SU-DHL-6 (cell line): ENCODE measurements around the gene CDH23.

Experiments
- H2AFZ ChIP-seq: fragments of 200-600 bp; sonication (generic); 2 replicates; pipeline ENCODE4 v1.6.1; 2014; ENCODE audit warnings: low read depth, mild to moderate bottlenecking, moderate library complexity, mixed read lengths, antibody characterized with exemption, low read length; ENCODE audit not compliant: severe bottlenecking
- H3F3A ChIP-seq: fragments of 200-600 bp; shearing (Covaris generic); 2 replicates; pipeline ENCODE4 v1.6.0; 2016; ENCODE audit warnings: antibody characterized with exemption, mild to moderate bottlenecking; ENCODE audit not compliant: insufficient read depth
- H3K27ac ChIP-seq: fragments of 200-600 bp; sonication (generic); 2 replicates; pipeline ENCODE4 v1.5.1; 2016; ENCODE audit warnings: low read depth, mild to moderate bottlenecking, low read length, moderate library complexity, mixed read lengths
- H3K27me3 ChIP-seq: fragments of 200-600 bp; sonication (generic), shearing (Covaris generic); 2 replicates; pipeline ENCODE4 v1.6.0; 2014; ENCODE audit warnings: mild to moderate bottlenecking, low read length
- H3K36me3 ChIP-seq: fragments of 200-600 bp; sonication (generic); 2 replicates; pipeline ENCODE4 v1.6.1; 2014; ENCODE audit warnings: mild to moderate bottlenecking, low read length, mixed read lengths
- H3K4me2 ChIP-seq: fragments of 300-600, 200-600 bp; shearing (Covaris generic), sonication (generic); 2 replicates; pipeline ENCODE4 v1.6.0; 2014; ENCODE audit warnings: low read length, low read depth, mild to moderate bottlenecking; ENCODE audit not compliant: poor library complexity, severe bottlenecking
- H3K4me3 ChIP-seq: fragments of 200-600 bp; sonication (generic); 2 replicates; pipeline ENCODE4 v1.5.1; 2014; ENCODE audit warnings: antibody characterized with exemption, low read length, mild to moderate bottlenecking, mixed read lengths; ENCODE audit not compliant: insufficient read depth, poor library complexity, severe bottlenecking
- H3K79me2 ChIP-seq: fragments of 200-600 bp; sonication (generic); 2 replicates; pipeline ENCODE4 v1.6.1; 2014; ENCODE audit warnings: mild to moderate bottlenecking, low read length, moderate library complexity; ENCODE audit not compliant: insufficient read depth
- H3K9ac ChIP-seq: fragments of 200-600 bp; sonication (generic); 2 replicates; pipeline ENCODE4 v1.7.0; 2014; ENCODE audit warnings: mild to moderate bottlenecking, low read length
- H3K9me2 ChIP-seq: fragments of 200-600 bp; sonication (generic); replicated peaks from 2 replicates; pipeline ENCODE4 v1.6.1; 2014; ENCODE audit warnings: low read length; ENCODE audit not compliant: insufficient read depth
- H3K9me3 ChIP-seq: fragments of 200-600 bp; sonication (generic); 2 replicates; pipeline ENCODE4 v1.6.1; 2014; ENCODE audit warnings: low read length, mixed read lengths; ENCODE audit not compliant: insufficient read depth
- H4K20me1 ChIP-seq: fragments of 200-600 bp; sonication (generic); 2 replicates; pipeline ENCODE4 v1.6.1; 2014; ENCODE audit warnings: low read depth, mild to moderate bottlenecking, antibody characterized with exemption, low read length, moderate library complexity, mixed read lengths
- CTCF ChIP-seq: fragments of 200-600 bp; sonication (generic); IDR thresholded peaks from one replicate; pipeline ENCODE4 v1.5.1; 2017; ENCODE audit warnings: antibody characterized with exemption, mild to moderate bottlenecking, low read length, moderate library complexity; ENCODE audit not compliant: insufficient read depth, poor library complexity, severe bottlenecking
- EZH2phosphoT487 ChIP-seq: fragments of 200-600 bp; sonication (generic), shearing (Covaris generic); conservative IDR thresholded peaks from 2 replicates; pipeline ENCODE4 v1.6.1; 2018; ENCODE audit warnings: mild to moderate bottlenecking, antibody characterized with exemption, low read length, moderate library complexity, mixed read lengths

Gene CDH23

GRCh38 chr10:71419750-71420149, 23.0 kb downstream of the CDH23 start:
- Histone ChIP-seq H3K9me2 (no peaks in the 10 kb centered on the region; the same call in 1 of the 2 replicates), H3F3A (no peaks in the 10 kb centered on the region), H2AFZ (no peak overlapping the region), H3K4me3 (no peak overlapping the region), H3K79me2 (no peaks in the 10 kb centered on the region), H3K9ac (no peak overlapping the region), H3K27me3 (no peaks in the 10 kb centered on the region), H3K36me3 (no peaks in the 10 kb centered on the region), H3K4me2 (no peak overlapping the region), H4K20me1 (no peaks in the 10 kb centered on the region), H3K9me3 (no peaks in the 10 kb centered on the region), H3K27ac (no peak overlapping the region)
- TF ChIP-seq EZH2phosphoT487 (no peak), CTCF (no peak)

- H3K9me2 ChIP-seq, result no peaks in the 10 kb centered on the region; the same call in 1 of the 2 replicates
- H3K4me2 ChIP-seq, result no peak overlapping the region
- TF ChIP-seq CTCF, result no peak
- no peak for TF ChIP-seq EZH2phosphoT487
- H3K79me2 ChIP-seq, result no peaks in the 10 kb centered on the region
- no peaks in the 10 kb centered on the region for H3K9me3 ChIP-seq
- H3F3A ChIP-seq, result no peaks in the 10 kb centered on the region
- no peak overlapping the region for H3K27ac ChIP-seq
- no peaks in the 10 kb centered on the region for H4K20me1 ChIP-seq
- H2AFZ ChIP-seq, result no peak overlapping the region
- H3K36me3 ChIP-seq, result no peaks in the 10 kb centered on the region
- H3K9ac ChIP-seq, result no peak overlapping the region
- no peak overlapping the region for H3K4me3 ChIP-seq
- no peaks in the 10 kb centered on the region for H3K27me3 ChIP-seq
Measured at GRCh38 chr10:71421075-71421434, 24.3 kb downstream of the CDH23 start.

GRCh38 chr10:71423250-71423649, 26.5 kb downstream of the CDH23 start:
- H3K4me2 ChIP-seq, result no peak overlapping the region

More at GRCh38 chr10:71423250-71423649, 26.5 kb downstream of the CDH23 start:
- Histone ChIP-seq H4K20me1 (no peaks in the 10 kb centered on the region), H3K9ac (no peak overlapping the region), H3K4me3 (no peak overlapping the region), H2AFZ (no peak overlapping the region), H3K27ac (no peak overlapping the region), H3K79me2 (no peaks in the 10 kb centered on the region), H3F3A (no peaks in the 10 kb centered on the region), H3K9me3 (no peaks in the 10 kb centered on the region), H3K9me2 (no peaks in the 10 kb centered on the region), H3K27me3 (no peaks in the 10 kb centered on the region), H3K36me3 (no peaks in the 10 kb centered on the region)
- TF ChIP-seq EZH2phosphoT487 (no peak), CTCF (no peak)
